Astrocyte of the cerebellum (primary cell): Measurements from ENCODE around the gene ESYT2.

Source experiments
- DNase-seq: peaks from one replicate; pipeline ENCODE4 v3.0.0-alpha.2; 2011; ENCODE audit warnings: low read depth
- H3K4me3 ChIP-seq: 2 replicates; pipeline ENCODE4 v1.5.1; 2011; ENCODE audit warnings: mild to moderate bottlenecking, low read depth, low read length, moderate library complexity
- CTCF ChIP-seq: IDR thresholded peaks from 2 replicates; pipeline ENCODE4 v1.5.1; 2012; ENCODE audit warnings: low read length, low read depth, moderate library complexity, mild to moderate bottlenecking; ENCODE audit errors: missing control alignments
- in situ Hi-C: cut with HindIII; loops from 2 replicates; pipeline ENCODE4 v1.10.0; 2017; ENCODE audit warnings: low sequenced_read_pairs

ESYT2 gene

GRCh38 chr7:158731761-158732160, 97.5 kb downstream of the ESYT2 start:
- H3K4me3 ChIP-seq: no peak overlapping the region
- DNase-seq: no peak
- no peak for TF ChIP-seq CTCF
- in situ Hi-C loops: no loop called here

- in situ Hi-C loops: no loop called here
- H3K4me3 ChIP-seq: no peak overlapping the region
- no peak for TF ChIP-seq CTCF
- no peak for DNase-seq
Observed at GRCh38 chr7:158730383-158731346, 98.6 kb downstream of the ESYT2 start.

- no peak for DNase-seq
- no peak overlapping the region for H3K4me3 ChIP-seq
- no peak for TF ChIP-seq CTCF
- in situ Hi-C loops: no loop called here
Observed at GRCh38 chr7:158729646-158730382, 99.5 kb downstream of the ESYT2 start.

- no peak for DNase-seq
- H3K4me3 ChIP-seq: no peak overlapping the region
- no peak for TF ChIP-seq CTCF
- in situ Hi-C loops: no loop called here
Observed at GRCh38 chr7:158728911-158729645, 100.2 kb downstream of the ESYT2 start.

GRCh38 chr7:158727690-158728089, 101.6 kb downstream of the ESYT2 start:
- DNase-seq: no peak
- in situ Hi-C loops: no loop called here
- no peak for TF ChIP-seq CTCF
- H3K4me3 ChIP-seq: no peak overlapping the region

- H3K4me3 ChIP-seq: no peak overlapping the region
- in situ Hi-C loops: no loop called here
- DNase-seq: no peak
- TF ChIP-seq CTCF: no peak
Observed at GRCh38 chr7:158726277-158726807, 103.0 kb downstream of the ESYT2 start.
